Activated naive CD4-positive, alpha-beta T cell treated with anti-CD3 and anti-CD28 coated beads, Interleukin-2, amount 50 U/mL, for 24 hours (primary cell): ENCODE results near the gene ARMC7.
"Not testable (repeated sequence)": the region's sequence is repeated elsewhere in the genome, so short reads cannot be mapped to it uniquely, and the experiment has no call there.

Experiments
- H3K27ac Mint-ChIP-seq: one replicate; pipeline ENCODE4 v1.8.0; 2021; ENCODE audit warnings: mild to moderate bottlenecking, mixed read lengths
- H3K27me3 Mint-ChIP-seq: one replicate; pipeline ENCODE4 v1.8.0; 2021; ENCODE audit warnings: mixed read lengths
- H3K36me3 Mint-ChIP-seq: one replicate; pipeline ENCODE4 v1.8.0; 2021; ENCODE audit warnings: mixed read lengths
- H3K4me1 Mint-ChIP-seq: one replicate; pipeline ENCODE4 v1.8.0; 2021; ENCODE audit warnings: mixed read lengths
- H3K4me3 Mint-ChIP-seq: one replicate; pipeline ENCODE4 v1.8.0; 2021; ENCODE audit warnings: mild to moderate bottlenecking, mixed read lengths
- H3K9me3 Mint-ChIP-seq: one replicate; pipeline ENCODE4 v1.8.0; 2021; ENCODE audit warnings: mixed read lengths

Gene ARMC7

DNA sequence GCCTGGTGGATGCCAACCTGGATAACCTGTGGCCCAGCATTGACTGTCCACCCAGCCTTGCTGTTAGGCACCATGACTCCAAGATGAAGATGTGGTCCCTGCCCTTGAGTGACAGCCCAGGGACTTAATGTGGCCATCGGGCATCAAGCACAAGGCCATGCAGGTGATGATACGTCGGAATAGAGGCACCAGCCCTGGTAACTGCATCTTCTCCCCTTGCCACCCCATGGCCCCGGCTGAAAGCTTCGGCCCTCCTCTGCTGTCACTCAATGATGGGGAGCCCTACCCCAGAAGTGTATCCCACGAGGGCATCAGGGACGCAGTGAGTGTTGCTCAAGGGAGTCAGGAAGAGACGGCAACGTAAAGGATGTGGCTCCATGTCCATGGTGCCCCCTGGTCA, 19.8 kb downstream of the ARMC7 start:
- H3K27ac Mint-ChIP-seq, result no peak overlapping the region
- no peaks in the 10 kb centered on the region for H3K36me3 Mint-ChIP-seq

DNA sequence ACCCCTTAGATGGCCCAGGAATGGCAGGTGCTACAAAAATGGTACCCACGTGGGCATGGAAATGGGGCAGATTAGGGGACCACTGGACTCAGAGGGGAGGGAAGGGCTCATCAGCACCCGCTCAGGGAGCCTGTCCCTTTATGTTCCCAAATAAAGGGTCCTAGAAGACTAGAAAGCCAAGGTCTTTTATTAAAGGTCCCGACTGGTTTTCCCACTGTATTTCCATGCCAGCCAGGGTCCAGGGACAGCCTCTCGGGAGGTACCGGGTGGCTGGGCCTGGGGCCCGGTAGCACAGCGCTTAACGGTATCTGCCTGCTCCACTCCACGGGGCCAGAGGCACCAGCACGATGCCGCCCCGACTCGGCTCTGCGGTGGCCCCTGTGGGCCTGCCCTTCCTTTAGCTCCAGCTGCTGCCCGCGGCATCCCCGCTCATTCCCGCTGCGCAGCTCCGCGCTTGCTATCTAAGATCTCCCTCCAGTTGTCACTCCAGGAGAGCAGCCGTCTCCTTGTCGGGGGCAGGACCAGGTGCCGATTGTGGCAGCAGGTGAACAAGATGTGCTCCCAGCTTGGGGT, 20.4 kb downstream of the ARMC7 start:
- no peaks in the 10 kb centered on the region for H3K9me3 Mint-ChIP-seq
- no peaks in the 10 kb centered on the region for H3K27me3 Mint-ChIP-seq
- H3K36me3 Mint-ChIP-seq, result no peaks in the 10 kb centered on the region
- peaks cover 23% of the 10 kb centered on the region for H3K4me1 Mint-ChIP-seq
- H3K4me3 Mint-ChIP-seq, result peak overlapping the region; percentile 91
- peak overlapping the region; percentile 95 for H3K27ac Mint-ChIP-seq

More for the DNA sequence above, 19.8 kb downstream of the ARMC7 start:
- H3K27me3 Mint-ChIP-seq, result no peaks in the 10 kb centered on the region
- H3K4me3 Mint-ChIP-seq, result peak overlapping the region; percentile 42
- no peaks in the 10 kb centered on the region for H3K9me3 Mint-ChIP-seq
- peaks cover 28% of the 10 kb centered on the region for H3K4me1 Mint-ChIP-seq

DNA sequence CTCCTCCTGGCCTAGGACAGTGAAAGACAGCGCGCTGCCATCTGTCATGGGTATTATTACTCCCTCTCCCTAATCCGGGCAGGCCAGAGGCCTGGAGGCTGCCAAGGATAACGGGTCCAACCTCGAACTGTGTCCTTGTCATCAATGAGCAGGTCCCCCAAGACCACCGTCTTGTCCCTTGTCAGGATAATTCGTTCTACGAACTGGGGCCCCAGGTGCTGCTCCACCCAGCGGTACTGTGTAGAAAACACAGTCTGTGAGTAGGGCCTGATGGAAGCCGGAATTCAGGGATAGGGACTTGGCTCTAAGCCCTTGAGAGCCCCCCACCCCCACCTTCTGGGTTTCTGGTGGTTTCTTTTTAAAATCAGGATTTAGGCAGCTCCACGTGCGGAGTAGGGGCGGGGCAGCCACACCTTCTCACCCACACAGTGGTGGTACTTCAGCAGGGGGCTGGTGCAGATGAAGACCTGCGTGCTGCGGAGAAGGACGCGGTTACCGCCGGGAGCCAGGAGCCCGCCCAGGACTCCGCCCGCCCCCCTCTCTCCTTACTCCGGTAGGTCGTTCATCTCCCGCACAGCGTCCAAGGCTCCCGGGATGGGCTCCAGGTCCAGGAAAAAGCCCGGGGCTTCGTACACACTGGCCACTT, 21.0 kb downstream of the ARMC7 start:
- Mint-ChIP-seq H3K4me3 (peak overlapping the region; percentile 91), H3K27me3 (no peaks in the 10 kb centered on the region), H3K4me1 (peaks cover 18% of the 10 kb centered on the region), H3K36me3 (peaks cover under 1% of the 10 kb centered on the region), H3K9me3 (no peaks in the 10 kb centered on the region), H3K27ac (peak overlapping the region; percentile 95)

DNA sequence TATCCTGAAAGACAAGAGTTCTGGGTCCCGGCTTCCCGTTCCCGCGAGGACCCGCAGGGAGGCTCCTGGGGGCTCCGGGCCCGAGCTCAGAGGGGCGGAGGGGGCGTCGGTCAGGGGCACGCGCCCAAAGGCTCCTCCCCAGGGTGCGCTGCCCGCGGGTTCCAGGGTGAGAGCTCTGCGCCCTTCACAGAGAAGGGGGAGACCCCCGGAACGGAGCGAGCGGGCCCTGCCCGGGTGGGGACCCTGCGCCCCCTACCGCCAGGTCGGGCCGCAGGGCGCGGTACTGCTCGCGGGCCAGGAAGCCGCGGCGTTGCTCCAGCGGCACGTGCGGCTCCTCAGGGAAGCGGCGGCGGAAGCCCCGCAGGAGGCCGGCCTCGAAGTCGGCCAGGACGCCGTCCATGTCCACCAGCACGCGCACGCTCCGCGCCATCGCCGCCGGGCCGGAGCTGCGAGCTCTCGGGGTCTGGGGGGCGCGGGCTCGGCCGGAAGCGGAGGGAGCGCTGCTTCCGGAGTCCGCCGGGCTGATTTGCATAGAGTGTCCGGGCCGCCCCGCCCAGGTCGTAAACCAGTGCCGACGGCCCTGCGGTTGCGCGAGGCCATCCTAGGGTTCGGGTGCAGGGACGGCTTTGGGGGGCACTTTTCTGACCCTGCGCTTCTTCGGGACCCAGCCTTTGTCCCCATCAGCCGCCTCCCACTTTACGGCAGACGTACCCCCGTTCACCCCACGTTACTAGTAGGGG, 21.7 kb downstream of the ARMC7 start, which contains the start of gene NT5C:
TSS of gene NT5C (minus strand) at position 465 of the 740 bp plus-strand sequence. CDS start at position 430, 35 bp downstream.
- Mint-ChIP-seq H3K27ac (peak within 1 kb of the TSS; percentile 95), H3K4me1 (peaks cover 11% of the 10 kb centered on the region), H3K36me3 (peaks cover 1% of the 10 kb centered on the region), H3K9me3 (no peaks in the 10 kb centered on the region), H3K27me3 (no peaks in the 10 kb centered on the region), H3K4me3 (peak within 1 kb of the TSS; percentile 91)

DNA sequence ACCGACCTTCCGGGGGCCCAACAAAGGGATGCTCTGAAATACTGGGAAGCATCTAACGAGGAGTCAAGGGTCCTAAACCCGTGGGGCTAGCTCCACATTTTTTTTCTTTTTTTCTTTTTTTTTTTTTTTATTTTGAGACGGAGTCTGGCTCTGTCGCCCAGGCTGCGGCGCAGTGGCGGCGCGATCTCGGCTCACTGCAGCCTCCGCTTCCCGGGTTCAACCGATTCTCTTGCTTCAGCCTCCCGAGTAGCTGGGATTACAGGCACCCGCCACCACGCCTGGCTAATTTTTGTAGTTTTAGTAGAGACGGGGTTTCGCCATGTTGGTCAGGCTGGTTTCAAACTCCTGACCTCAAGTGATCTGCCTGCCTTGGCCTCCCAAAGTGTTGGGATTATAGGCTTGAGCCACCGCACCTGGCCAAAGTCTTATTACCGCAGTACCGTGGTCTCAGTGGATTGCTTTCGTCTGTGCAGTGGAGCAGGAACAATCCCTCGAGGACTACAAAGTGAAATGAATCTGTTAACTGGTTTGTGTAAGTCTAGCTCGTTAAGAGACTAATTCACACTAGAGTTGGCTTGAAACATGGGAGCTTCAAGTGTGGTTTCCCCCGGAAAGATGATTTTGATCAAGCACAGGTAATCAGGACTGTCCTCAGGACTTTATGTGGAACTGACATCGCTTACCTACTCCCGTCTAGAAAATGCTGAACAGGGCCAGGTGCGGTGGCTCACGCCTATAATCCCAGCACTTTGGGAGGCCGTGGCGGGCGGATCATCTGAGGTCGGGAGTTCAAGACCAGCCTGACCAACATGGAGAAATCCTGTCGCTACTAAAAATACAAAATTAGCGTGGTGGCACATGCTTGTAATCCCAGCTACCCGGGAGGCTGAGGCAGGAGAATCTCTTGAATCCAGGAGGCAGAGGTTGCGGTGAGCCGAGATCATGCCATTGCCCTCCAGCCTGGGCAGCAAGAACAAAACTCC, 22.5 kb downstream of the ARMC7 start:
- H3K9me3 Mint-ChIP-seq, H3K36me3 Mint-ChIP-seq, H3K27me3 Mint-ChIP-seq: not testable (repeated sequence)
- peak overlapping the region; percentile 87 for H3K4me3 Mint-ChIP-seq
- H3K27ac Mint-ChIP-seq, result peak overlapping the region; percentile 79
- H3K4me1 Mint-ChIP-seq, result peaks cover 11% of the 10 kb centered on the region

DNA sequence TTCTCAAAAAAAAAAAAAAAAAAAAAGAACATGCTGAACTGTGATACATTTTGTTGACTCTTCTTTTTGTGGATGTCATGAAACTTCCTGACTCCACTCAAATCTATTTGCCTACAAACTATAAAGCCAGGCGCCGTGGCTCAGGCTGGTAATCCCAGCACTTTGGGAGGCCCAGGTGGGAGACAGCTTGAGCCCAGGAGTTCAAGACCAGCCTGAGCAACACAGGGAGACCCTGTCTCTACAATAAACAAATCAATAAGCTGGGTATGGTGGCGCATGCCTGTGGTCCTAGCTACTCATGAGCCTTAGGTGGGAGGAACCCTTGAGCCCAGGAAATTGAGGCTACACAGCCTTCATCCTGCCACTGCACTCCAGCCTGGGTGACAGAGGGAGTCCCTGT, 23.2 kb downstream of the ARMC7 start:
- no peaks in the 10 kb centered on the region for H3K27me3 Mint-ChIP-seq
- peak overlapping the region; percentile 77 for H3K27ac Mint-ChIP-seq
- H3K36me3 Mint-ChIP-seq, result peaks cover 1% of the 10 kb centered on the region
- H3K4me3 Mint-ChIP-seq, result no peak overlapping the region
- peaks cover 11% of the 10 kb centered on the region for H3K4me1 Mint-ChIP-seq
- no peaks in the 10 kb centered on the region for H3K9me3 Mint-ChIP-seq

DNA sequence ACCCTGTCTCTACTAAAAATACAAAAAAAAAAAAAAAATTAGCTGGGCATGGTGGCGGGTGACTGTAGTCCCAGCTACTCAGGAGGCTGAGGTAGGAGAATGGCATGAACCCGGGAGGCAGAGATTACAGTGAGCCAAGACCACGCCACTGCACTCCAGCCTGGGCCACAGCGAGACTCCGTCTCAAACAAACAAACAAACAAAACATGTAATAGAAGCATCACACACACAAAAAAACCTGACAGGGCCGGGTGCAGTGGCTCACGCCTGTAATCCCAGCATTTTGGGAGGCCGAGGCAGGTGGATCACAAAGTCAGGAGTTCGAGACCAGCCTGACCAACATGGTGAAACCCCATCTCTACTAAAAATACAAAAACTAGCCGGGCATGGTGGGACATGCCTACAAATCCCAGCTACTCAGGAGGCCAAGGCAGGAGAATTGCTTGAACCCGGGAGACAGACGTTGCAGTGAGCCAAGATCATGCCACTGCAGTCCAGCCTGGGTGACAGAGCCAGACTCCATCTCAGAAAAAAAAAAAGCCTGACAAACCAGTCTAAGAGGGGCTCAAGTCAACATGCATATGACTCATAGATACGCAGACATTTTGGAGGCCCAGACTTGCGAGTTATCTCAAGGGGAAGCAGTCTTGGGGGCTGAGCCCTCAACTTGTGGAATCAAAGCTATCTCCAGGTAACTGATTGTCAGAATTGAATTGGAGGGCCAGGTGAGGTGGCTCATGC, 24.0 kb downstream of the ARMC7 start:
- H3K27me3 Mint-ChIP-seq, H3K9me3 Mint-ChIP-seq, H3K36me3 Mint-ChIP-seq, H3K4me3 Mint-ChIP-seq: not testable (repeated sequence)
- Mint-ChIP-seq H3K27ac (peak overlapping the region; percentile 88), H3K4me1 (peaks cover 11% of the 10 kb centered on the region)

DNA sequence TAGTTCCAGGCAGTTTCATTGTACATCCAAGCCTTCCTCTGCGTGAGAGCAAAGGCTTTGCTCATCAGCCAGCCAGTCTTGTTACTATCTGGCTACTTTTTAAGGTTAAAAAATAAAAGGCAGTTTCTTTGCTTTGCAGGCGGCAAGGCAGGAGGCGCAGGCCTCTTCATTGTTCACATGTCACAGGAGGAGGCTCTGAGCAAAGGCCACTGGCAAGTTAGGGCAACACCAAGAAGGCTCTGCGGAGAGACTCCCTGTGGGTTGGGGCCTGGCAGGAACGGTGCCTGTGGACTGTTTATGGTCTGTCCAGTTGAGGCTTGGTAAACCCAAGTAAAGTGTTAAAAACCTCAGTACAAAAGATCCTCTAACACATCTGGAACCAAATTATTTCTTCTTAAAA, 25.7 kb downstream of the ARMC7 start:
- no peaks in the 10 kb centered on the region for H3K27me3 Mint-ChIP-seq
- no peaks in the 10 kb centered on the region for H3K9me3 Mint-ChIP-seq
- H3K36me3 Mint-ChIP-seq, result peaks cover 1% of the 10 kb centered on the region
- H3K4me1 Mint-ChIP-seq, result peaks cover 8% of the 10 kb centered on the region
- H3K4me3 Mint-ChIP-seq, result no peak overlapping the region
- peak overlapping the region; percentile 55 for H3K27ac Mint-ChIP-seq

DNA sequence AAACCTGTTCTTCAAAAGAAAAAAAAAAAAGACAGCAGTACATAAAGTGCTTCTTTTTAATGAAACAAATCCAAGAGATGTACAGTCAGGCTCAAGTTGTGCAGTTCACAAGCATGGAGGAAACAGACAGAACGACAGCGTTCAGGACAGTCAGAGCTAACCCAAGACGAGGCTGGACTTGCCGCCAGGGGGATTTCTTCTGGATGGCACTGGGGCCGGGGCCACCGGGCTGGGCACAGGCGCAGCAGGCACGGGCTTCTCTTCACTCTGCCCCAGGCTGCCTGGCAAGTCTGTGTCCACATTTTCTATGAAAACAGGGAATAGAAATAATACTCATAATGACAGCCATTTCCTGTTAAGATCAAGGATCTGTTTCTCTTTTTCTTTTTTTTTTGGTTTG, 26.2 kb downstream of the ARMC7 start:
- H3K9me3 Mint-ChIP-seq, result no peaks in the 10 kb centered on the region
- H3K4me3 Mint-ChIP-seq, result no peak overlapping the region
- H3K27ac Mint-ChIP-seq, result peak overlapping the region; percentile 55
- peaks cover 6% of the 10 kb centered on the region for H3K4me1 Mint-ChIP-seq
- H3K36me3 Mint-ChIP-seq, result peaks cover 1% of the 10 kb centered on the region
- no peaks in the 10 kb centered on the region for H3K27me3 Mint-ChIP-seq

DNA sequence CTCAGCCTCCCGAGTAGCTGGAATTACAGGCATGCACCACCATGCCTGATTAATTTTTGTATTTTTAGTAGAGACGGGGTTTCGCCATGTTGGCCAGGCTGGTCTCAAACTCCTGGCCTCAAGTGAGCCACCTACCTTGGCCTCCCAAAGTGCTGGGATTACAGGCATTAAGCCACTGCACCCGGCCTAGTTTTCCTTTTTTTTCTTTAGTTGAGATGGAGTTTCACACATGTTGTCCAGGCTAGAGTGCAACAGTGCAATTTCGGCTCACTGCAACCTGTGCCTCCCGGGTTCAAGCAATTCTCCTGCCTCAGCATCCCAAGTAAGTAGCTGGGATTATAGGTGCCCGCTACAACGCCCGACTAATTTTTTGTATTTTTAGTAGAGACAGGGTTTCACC, 28.0 kb downstream of the ARMC7 start:
- not testable (repeated sequence) for H3K4me3 Mint-ChIP-seq, H3K36me3 Mint-ChIP-seq, H3K9me3 Mint-ChIP-seq, H3K4me1 Mint-ChIP-seq, H3K27me3 Mint-ChIP-seq
- peak overlapping the region; percentile 8 for H3K27ac Mint-ChIP-seq

DNA sequence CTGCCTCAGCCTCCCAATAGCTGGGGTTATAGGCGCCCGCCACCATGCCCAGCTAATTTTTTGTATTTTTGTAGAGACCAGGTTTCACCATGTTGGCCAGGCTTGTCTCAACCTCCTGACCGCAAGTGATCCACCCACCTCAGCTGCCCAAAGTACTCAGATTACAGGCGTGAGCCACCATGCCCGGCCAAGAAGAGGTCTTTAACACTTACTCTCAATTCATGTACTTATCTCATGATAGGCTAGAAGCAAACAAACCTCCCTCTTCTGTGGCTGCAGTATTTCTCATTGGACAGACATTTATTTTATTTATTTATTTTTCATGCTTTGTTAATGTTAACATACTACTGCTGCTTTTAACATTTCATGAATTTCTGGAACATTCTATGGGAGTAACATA, 28.8 kb downstream of the ARMC7 start:
- no peaks in the 10 kb centered on the region for H3K27me3 Mint-ChIP-seq
- no peak overlapping the region for H3K27ac Mint-ChIP-seq
- H3K4me1 Mint-ChIP-seq, result peaks cover 3% of the 10 kb centered on the region
- H3K9me3 Mint-ChIP-seq, result no peaks in the 10 kb centered on the region
- no peak overlapping the region for H3K4me3 Mint-ChIP-seq
- peaks cover 1% of the 10 kb centered on the region for H3K36me3 Mint-ChIP-seq

DNA sequence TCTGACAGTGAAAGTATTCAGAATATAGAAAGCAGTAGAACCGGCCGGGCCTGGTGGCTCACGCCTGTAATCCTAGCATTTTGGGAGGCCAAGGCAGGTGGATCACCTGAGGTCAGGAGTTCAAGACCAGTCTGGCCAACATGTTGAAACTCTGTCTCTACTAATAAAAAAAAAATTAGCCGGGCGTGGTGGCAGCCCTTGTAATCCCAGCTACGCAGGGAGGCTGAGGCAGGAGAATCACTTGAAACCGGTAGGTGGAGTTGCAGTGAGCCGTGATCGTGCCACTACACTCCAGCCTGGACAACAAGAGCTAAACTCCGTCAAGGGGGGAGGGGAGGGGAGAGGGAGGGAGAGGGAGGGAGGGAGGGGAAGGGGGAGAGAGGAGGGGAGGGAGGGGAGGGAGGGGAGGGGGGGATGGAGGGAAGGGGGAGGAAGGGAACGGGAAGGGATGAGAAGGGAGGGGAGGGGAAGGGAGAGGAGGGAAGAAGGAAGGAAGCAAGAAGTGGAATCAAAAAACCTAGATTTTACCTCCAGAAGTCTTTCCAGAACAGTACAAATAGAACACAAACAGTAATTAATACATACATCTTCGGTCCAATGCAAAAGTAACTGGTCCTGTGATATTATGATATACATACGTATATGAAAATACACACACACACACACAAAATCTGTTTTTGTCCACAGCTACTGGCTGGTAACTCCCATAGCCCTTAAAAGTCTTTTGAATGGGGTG, 32.6 kb downstream of the ARMC7 start:
- Mint-ChIP-seq H3K27ac (no peak overlapping the region), H3K36me3 (peaks cover 10% of the 10 kb centered on the region), H3K4me3 (no peak overlapping the region), H3K27me3 (no peaks in the 10 kb centered on the region), H3K4me1 (peaks cover 3% of the 10 kb centered on the region), H3K9me3 (no peaks in the 10 kb centered on the region)

DNA sequence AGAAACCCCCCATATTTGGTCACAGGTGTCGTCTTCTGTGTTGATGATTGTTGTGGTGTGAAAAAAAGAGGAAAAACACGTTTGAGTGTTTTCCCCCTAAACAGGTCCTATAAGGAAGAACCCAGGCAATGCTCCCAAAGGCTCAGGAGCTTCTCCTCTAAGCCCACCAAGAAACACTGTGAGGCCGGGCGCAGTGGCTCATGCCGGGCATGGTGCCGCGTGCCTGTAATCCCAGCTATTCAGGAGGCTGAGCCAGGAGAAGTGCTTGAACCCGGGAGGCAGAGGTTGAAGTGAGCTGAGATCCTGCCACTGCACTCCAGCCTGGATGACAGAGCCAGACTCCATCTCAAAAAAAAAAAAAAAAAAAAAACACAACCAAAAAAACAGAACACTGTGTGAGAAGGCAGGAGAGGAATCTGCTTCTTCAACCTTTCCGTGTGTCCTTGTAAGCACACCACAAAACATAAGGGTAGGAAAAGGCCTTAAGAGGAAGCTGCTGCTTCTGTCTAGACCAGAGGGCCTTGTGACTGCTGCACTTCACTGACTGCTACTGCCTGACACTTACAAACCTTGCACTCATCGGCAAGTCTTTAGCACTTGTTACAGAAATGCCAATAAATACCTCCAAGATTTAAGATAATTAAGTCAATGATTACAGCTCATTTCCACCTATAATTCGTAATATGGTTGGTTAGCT, 35.2 kb downstream of the ARMC7 start:
- Mint-ChIP-seq H3K27me3 (no peaks in the 10 kb centered on the region), H3K4me3 (no peak overlapping the region), H3K36me3 (peaks cover 11% of the 10 kb centered on the region), H3K27ac (no peak overlapping the region), H3K4me1 (peaks cover 8% of the 10 kb centered on the region), H3K9me3 (no peaks in the 10 kb centered on the region)

DNA sequence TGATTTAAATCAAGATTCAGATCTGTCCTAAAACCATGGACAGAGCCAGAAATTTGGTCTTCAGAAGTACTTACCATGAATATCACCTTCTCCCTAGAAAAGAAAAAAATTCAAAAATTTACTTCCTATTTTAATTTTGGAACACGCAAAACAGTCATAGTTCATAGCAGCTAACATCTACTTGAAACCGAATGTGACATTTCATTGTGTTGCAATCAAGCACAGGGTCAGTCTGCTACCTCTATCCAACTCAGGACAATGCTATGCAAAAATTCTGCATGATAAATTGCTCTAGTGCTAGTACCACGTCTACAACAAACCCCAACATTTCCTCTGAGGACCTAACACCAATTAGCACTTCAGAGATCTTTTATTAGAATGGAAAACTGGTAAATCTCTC, 36.8 kb downstream of the ARMC7 start:
- H3K4me1 Mint-ChIP-seq, result peaks cover 4% of the 10 kb centered on the region
- no peaks in the 10 kb centered on the region for H3K27me3 Mint-ChIP-seq
- no peak overlapping the region for H3K27ac Mint-ChIP-seq
- no peaks in the 10 kb centered on the region for H3K9me3 Mint-ChIP-seq
- H3K36me3 Mint-ChIP-seq, result peaks cover 11% of the 10 kb centered on the region
- H3K4me3 Mint-ChIP-seq, result no peak overlapping the region
